ENCODE results near the gene XXYLT1.

The XXYLT1 gene

DNA sequence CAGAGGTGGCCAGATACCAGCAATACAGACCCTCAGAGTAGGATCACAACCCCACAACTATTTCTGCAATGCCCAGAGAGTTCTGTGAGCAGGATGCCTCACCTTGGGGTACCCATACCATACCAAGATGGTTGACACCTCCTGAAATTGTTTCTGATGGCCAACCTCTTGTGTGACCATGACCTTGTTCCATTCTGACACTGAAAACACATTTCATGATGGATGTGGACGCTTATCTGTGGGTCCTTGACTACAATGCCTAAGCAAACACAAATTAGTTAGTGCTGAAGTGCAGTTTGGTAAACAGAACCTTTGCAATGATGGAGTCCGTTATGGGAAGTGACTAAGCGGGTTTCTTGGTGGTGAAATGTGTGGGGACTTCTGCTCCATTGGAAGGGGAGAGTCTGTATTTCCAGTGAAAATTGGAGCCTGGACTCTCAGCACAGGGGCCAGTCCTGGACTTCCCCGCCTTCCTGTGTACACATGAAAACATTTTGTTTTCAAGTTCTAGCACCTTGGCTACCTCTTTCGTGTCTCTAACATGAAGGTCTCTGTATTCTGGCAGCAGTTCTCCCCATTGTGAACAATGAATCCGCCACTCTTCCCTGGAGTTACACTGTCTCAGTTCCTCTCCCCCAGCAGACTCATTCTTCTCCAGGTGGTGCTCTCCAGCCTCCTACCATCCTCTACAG, 106.2 kb downstream of the XXYLT1 start:
- DNase-seq, result no peak

DNA sequence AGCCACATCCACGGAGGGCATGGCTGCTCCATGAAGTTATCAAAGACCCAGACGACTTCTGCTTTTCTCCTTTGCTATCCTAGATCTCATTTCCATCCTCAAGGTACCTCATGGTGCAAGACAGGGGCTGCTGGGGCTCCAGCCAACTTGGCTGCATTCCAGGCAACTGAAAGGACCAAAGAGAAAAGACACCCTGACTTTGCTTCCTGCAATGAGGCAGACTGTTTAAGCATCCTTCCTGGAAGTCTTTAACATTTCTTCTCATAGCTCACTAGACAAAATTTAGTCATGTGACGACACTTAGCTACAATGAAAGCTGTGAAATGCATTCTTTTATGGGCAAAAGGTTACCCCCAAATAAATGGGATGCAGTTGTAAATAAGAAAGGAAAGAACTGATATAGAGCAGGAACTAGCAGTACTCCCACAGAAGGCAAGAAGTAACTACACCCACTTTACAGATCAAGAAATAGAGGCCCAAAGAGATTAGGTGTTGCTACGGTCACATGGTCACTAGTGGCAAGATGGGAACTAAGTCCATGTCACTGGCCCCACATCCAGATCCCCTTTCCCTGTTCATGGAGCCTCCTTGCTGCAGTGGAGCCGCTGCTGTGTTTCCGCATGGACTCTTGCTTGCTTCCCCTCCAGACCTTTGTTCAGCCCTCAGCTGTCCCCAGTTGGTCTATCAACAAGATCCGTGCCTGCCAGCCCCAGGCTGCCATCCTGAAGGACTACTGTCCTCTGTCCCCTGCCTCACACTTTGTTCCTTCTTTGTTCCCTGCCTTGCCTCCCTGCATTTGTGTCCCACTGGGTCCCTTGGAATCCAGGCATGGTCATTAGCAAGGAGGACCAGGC, 107.0 kb downstream of the XXYLT1 start:
- DNase-seq, result no peak

DNA sequence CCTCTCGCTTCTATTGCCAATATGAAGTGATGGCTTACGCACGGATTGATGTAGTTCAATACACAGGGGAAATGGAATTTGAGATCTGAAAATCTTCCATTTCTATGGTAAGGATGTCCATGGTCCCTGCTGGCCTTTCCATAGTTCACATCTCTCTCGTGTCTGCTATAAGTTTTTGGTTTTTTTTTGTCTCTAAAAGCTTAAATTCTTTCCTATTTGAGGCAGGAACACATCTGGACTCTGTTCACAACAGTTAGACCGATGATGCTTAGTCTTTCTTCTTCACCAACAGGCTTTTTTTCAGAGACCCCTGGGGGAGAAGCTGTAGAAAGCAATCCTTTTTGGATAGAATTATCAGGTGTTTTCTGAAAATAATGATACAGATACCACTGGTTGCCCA, 108.1 kb downstream of the XXYLT1 start:
- DNase-seq, result no peak

DNA sequence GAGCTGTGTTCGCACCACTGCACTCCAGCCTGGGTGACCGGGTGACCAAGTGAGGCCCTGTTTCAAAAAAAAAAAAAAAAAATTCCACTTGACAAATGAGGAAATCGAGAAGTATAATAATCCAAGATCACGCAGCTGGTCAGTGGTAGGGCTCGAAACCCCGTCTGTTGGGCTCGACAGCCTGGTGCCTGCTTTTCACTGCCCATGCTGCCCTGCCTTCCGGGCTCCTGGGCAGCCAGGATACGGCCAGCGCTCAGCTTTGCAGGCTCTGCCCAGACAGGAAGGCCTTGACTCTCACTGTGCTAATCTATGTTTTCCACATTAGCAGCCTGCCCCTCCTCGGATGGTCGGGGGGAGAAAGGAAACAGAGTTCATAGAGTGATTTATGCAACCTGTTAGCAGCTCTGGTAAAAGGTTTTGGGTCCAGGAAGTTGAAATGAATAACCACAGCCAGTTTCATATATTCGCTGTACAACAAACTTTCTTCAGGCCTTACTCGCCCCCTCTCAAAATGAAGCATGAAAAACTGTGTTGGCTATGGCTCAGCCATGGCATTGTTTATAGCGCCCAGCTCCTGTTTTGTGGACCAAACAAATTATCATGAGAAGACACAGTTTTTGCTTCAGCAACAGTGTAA, 108.8 kb downstream of the XXYLT1 start:
- no peak for DNase-seq

DNA sequence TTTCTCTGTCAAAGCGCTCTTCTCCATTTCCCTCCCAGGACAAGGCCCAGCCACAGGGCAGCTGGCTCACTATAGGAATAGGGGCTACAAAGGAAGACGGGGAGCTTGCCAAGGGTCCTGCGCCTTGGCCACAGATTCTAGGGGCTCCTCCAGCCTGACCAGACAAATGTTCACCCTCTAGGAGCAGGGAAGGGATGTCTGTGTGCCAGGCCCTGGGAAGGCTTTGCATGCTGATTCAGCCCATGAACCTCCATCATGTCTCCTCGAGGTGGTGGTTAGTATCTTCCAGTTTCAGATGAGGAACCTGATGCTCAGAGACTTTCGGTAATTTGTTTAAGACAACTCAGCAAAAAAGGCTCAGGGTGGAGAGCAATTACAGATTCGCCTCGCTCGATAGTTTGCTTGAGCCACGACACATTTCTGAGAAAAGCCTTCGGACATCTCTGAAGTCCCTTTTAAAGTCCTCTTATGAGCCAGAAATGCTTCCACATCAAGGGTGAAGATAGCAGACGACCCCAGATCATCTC, 110.0 kb downstream of the XXYLT1 start:
- DNase-seq, result no peak

DNA sequence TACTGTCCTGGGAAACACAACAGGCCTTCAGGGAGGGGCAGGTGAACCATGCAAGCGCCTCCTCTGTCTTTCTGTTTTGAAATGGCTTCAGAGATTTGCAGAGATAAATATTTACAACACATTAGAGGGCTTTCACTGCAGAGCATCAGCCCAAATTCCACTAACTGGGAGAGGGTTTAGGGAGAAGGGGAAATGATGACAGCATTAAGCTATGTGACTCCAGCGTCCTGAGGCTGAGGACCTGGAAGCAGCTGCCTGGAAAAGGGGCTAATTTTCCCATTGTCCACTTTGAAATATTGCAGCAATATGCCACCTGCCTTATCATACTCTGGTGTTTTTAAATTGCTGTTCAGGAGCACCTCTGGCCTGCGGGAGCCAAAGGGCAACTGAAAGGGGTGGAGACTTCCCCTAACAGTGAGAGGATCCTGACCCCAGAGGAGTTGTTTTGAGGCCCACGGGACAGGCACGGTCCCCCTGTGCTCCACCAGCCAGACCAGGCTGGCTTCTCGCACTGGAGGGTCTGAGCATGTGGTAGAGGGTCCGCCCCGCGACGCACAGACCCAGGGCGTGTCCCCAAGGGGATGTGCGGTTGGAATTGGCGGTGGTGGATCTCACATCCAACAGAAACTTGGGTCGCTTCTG, 110.6 kb downstream of the XXYLT1 start:
- no peak for DNase-seq

DNA sequence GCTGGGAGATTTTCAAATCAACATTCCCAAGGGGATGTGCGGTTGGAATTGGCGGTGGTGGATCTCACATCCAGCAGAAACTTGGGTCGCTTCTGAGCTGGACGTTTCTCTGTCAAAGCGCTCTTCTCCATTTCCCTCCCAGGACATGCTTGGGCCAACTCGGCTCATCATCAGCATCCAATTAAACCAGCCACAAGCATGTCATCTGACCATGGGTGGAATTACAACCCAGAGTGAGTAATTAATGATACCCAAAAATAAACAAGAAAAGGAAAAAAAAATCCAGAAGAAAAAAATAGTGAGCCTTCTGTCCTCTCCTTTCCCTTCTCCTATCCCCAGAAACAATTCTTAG, 111.2 kb downstream of the XXYLT1 start:
- no peak for DNase-seq

DNA sequence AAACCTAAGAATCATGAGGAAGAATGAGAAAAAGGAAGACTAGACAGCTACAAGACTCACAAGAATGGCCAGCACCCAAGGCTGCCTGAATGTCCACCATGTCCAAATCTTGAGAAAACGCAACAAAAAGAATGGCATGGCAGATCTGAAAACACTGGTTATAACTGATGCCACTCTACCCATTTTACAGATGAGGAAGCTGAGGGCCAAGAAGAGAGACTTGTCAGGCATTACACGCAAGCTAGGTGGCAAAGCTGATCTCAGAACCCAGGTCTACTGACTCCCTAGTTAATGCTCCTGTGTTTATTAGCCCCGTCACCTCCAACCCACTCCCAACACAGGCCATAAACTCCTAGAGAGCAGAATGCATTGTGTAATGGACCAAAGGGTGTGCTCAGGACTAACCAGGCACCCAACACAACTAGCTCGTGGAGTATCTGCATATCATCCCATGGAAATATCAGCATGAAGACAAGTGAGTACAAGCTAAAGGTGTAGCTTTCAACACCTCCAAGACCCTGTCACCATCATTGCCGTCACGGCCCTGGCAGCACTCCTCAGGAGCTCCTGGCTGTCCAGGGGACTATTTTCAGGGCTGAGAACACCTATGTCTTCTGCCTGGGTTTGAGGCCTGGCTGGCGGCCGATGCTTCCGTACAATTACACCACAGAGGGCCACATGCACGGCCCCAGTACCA, 111.7 kb downstream of the XXYLT1 start:
- DNase-seq, result no peak

DNA sequence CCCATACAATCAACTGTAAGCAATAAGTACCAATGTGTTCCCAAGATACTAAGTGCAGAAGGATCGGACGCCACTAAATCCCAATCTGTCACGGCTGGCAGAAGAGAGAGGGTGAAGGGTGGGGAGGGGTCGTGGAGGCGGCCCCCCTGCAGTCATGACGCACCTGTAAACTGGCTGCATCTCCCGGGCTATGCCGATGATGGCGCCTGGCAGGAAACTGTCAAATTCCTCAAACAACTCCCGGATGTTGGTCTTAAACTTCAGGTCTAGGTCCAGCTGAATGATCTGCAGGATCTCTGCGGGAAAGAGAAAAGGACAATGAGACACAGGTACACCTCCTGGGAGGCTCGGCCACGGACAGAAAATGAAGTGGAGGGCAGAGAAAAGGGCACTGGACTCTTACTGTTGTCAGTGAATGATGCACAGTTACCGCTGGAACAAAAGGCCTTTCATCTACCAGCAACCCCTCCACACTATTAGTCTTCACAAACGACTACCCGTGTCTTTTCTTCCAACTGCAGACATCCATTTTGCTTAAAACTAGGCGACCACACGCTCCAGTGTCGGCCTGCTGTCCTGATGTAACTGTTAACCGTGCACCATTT, 114.6 kb downstream of the XXYLT1 start:
- DNase-seq, result no peak

DNA sequence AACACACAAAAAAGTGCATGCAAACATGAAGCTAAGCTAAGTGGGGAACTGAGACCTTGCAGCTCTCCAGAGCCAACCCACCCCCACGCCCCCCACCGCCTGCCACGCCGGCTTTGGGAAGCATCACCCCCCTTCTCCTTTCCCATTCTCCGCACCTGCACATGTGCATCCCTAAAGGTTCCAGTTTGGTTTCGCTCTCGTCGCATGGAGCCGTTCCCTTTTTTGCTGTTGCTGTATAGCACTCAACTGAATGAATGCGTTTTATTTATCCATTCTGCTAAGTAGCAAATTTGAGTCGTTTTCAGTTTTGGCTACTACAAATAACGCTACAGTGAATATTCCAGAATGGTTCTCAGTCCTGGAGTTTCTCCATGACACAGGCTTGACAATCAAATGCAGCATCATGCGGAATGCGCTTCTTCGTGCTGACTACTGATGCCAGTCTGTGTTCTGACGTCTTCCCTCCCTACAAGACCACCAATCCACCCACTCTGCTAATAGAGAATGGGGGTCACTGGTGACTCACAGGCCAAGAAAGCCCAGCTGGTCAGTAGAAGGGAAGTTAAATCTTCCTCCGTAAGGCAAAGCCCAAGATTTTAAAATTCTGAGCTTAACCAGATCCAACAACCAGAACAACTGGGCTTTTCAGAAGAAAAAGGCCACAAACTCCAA, 115.3 kb downstream of the XXYLT1 start:
- peak; percentile 80 for DNase-seq

DNA sequence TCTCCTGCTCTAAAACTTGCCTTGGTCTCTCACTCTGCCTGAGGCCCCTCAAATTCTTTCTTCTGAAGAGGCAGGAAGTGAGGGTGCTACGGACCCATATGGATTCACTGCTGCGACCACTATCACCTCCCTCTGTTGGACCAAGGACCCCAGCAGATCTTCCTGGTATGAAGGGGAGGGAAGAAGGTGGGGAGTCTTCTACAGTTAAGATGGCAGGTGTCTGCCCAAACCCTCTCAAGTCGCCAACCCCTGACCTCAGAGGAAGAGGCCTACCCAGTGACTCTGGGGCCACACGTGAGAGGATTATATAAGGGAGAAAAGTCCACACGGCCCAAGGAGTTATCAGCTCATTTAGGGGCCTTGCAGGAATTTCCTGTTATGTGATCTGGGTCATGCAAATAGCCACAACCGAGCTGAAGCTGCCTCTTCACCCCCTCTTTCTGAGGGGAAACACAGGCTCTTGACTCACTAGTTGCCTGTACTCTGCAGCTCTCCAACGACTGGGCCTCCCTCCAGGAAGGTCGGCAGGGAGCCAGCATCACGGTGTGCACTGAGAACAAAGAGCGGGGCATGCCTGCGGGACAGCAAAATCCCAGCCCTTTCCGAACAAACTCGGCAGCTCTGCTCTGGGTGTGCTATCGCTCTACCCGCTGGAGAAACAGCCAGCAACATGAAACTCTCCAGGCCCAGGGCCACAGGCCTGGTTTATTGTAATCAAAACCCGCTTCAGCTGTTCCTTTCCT, 116.0 kb downstream of the XXYLT1 start:
- peak; percentile 96 for DNase-seq

DNA sequence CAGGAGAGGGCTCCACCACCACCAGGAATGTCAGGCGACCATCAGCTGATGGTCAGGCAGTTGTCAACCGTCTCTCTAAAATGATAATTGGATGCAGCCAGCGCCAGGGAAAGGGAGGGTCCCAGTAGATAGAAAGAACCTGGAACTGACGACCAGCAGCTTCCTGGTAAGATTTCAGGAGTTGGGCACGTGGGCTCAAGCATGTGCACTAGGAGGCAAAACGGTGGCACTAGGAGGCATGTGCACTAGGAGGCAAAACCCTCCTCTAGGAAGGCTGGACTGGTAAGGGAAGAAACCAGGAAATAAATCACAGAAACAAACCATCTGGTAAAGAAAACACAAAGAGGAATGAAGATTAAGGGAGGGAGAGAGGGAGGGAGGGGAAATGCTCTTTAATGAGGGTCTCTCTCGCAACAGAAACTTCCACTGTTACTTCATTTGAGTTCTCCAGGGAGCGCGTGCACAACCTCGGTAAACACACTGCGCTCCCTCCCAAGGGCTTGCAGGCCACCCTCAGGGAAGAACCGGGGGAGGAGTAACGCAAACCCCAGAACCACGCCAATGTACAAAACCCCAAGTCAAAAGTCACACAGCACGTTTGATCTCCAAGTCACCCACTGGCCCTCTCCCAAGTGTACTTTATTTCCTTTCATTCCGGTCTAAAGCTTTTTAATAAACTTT, 116.7 kb downstream of the XXYLT1 start:
- DNase-seq, result no peak

DNA sequence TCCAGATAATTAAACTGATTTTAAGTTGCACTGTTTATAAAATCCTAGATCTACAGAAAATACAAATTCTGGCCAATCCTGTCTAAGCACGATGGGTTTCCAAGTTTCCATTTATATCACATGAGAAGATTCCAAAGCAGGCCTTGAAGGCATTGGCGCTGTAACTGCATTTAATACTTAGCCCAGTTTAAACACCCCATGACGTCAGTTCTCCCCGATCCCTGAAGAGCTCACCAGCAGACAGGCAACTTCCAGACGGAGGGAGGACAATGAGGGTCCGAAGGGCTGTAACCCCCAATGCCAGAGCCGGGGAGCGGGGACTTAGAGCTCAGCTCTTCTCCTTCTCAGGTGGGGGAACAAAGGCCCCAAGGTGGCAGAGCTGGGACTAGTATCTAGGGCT, 117.3 kb downstream of the XXYLT1 start:
- DNase-seq, result no peak

DNA sequence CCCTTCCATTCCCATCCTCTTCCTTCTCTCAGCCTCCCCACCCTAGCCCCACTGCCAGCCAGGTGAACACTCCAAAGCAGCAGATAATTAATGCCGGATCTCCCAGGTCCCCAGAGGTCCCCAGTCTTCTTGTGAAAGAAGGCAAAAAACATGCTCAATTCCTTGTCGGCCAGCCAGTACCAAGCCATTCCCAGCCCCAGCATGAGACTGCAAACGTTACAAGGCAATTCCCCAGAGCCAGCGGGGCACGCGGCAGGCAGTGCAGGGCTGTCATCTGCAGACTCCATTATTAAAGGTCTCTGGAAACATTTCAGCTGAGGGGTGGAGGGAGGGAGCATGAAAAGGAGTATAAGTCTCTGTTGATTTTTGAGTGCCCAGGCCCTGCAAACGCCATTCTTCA, 117.8 kb downstream of the XXYLT1 start:
- DNase-seq, result peak; percentile 74

DNA sequence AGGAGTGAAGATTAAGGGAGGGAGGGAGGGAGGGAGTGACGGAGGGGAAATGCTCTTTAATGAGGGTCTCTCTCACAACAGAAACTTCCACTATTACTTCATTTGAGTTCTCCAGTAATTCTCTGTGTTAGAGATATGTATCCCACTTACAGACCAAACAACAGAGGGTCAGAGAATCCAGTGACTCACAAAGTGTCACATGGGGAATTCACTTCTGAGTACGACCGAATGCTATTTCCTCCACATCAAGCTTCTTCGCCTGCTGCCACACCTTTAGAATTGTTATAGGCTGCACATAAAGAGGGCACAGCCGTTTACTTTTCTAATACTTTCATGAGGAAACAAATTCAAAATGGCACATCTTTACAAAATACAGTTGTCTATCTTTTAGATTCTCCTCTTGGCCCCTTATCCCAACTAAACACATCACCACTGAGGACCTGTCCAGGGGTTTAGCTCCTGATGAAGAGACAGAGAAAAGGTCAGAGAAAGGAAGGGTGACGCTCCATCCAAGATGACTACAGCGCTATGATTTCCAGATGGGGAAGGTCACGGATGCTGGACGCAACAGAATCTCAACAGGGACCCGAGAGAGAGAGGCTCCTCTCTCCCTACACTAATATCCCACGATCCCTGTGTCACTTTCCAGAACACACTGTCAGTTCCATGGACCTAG, 119.0 kb downstream of the XXYLT1 start:
- DNase-seq, result no peak

DNA sequence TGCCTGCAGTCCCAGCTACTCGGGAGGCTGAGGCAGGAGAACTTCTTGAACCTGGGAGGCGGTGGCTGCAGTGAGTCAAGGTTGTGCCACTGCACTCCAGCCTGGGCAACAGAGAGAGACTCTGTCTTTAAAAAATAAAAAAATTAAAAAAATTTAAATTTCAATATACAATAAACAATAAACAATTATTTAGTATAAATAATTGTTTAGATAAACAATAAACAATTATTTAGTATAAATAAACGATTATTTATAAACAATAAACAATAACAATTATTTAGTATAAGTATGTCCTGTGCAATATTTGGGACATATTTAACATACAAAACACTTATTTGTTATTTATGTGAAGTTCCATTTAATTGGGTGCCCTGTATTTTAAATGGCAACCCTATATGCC, 119.6 kb downstream of the XXYLT1 start:
- DNase-seq, result no peak

DNA sequence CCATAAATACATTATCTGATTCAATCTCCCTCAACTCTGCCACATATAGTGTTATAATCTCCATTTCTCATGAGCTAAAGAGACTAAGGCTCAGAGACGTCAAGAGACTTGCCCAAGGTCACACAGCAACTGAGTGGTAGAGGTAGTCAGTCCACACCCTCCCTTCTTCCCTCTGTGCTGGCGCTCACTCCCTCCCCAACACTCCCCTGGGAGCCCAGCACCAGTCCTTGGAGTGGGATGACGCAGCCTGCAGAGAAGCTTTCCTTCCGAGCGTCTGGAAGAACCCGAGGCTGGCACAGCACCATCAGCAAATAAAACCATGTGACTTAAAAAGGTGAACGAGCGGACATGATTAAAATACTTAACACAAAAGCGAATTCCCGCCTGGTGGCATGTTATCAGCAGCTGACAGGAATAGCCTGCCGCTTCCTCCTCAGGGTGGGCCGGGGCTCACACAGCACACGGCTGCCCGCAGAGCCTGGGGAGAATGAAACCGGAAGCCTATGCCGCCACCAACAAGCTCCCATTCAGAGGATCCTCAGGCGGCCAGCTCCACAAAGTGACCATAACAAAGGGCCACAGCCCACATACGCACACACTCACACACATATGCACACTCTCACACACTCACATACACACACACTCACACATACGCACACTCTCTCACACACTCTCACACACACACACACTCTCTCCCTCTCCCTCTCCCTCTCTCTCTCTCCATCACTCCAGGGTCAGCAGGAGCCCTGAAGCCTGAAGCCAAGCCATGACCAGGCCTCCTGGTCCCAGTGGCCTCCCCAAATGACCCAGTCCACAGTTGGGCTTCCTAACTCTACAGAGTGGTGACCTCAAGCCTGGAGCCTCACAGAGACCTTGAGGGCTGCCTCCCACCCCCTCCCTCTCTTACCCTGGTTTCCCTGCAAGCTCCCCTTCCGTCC, 120.5 kb downstream of the XXYLT1 start:
- peak; percentile 98 for DNase-seq

DNA sequence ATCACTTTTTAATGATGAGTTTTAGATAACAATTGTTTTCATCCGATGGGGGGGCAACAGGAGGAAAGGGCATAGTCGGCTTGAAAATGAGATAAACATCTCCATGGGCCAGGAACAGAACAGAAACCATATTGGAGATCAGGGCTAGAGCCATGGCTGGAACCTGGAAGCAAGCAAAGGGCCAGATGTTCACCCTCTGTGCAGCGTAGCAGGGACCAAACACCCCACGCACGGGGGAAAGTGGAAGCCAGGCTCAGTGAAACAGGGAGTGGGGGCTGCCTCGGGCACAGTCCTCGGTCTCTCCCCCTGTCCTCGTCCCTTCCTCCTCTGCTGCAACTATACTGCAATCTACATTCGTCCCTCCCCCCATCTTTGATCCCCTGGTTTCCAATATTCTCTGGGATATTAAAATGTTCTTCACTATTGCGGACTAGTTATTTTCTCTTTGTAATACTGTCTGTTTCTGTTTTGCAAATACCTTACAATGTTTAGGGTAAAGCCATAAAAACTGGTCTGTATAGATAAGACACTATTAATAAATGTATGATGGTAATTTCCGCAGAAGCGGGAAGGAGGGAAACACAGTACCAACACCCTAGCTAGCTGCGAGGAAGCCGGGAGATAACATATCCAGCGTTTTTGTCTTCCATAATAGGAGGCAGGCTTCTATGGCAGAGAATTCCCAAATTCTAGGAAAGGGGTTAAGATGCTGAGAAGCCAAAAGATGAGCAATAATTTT, 121.5 kb downstream of the XXYLT1 start:
- no peak for DNase-seq

Data from NCI-H2107 (cell line).